ENCODE measurements around the gene CPVL.

CPVL gene

GRCh38 chr7:29146888-29147609 lies 712 bp upstream of the CPVL start:
- DNase-seq (ENCODE audit: low read depth) = peak; percentile 6
- no peak for TF ChIP-seq CTCF (conservative IDR thresholded peaks at IDR 0.05; ENCODE audit: control insufficient read depth, insufficient read depth, low read depth, low read length)
- no peak overlapping the region for H3K4me3 ChIP-seq (ENCODE audit: control insufficient read depth, low read depth, low read length)

DNA sequence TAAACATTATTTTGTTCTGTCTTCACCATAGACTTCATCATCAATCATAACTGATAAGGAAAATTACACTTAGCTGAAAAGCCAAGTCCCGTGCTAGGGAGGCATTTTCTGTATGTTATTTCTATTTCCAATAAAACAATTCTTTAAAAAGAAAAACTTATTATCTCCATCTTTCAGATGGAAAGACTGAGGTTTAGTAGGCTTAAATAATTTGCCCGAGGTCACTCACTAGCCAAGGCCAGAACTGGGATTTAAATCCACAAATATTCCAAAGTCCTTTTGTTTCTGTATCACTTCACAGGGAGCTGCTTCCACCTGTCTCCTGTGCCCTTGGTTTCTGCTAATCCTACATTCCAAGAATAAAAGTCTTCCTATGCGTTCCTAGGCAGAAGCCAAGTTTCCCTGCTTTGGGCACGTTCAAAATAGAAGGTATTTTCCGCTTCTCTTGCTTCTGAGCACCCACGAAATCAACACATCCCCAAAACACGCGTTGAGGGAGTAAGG lies 732 bp downstream of the CPVL start:
- TF ChIP-seq CTCF (conservative IDR thresholded peaks at IDR 0.05; ENCODE audit: control insufficient read depth, insufficient read depth, low read depth, low read length) = no peak
- no peak overlapping the region for H3K4me3 ChIP-seq (ENCODE audit: control insufficient read depth, low read depth, low read length)
- no peak for DNase-seq (ENCODE audit: low read depth)

GRCh38 chr7:29143751-29144150 lies 2.6 kb downstream of the CPVL start:
- no peak for DNase-seq (ENCODE audit: low read depth)
- H3K4me3 ChIP-seq (ENCODE audit: control insufficient read depth, low read depth, low read length) = no peak overlapping the region
- no peak for TF ChIP-seq CTCF (conservative IDR thresholded peaks at IDR 0.05; ENCODE audit: control insufficient read depth, insufficient read depth, low read depth, low read length)

- no peak for TF ChIP-seq CTCF (conservative IDR thresholded peaks at IDR 0.05; ENCODE audit: control insufficient read depth, insufficient read depth, low read depth, low read length)
- DNase-seq (ENCODE audit: low read depth) = no peak
- H3K4me3 ChIP-seq (ENCODE audit: control insufficient read depth, low read depth, low read length) = no peak overlapping the region
Observed at GRCh38 chr7:29142021-29142727, 4.2 kb downstream of the CPVL start.

DNA sequence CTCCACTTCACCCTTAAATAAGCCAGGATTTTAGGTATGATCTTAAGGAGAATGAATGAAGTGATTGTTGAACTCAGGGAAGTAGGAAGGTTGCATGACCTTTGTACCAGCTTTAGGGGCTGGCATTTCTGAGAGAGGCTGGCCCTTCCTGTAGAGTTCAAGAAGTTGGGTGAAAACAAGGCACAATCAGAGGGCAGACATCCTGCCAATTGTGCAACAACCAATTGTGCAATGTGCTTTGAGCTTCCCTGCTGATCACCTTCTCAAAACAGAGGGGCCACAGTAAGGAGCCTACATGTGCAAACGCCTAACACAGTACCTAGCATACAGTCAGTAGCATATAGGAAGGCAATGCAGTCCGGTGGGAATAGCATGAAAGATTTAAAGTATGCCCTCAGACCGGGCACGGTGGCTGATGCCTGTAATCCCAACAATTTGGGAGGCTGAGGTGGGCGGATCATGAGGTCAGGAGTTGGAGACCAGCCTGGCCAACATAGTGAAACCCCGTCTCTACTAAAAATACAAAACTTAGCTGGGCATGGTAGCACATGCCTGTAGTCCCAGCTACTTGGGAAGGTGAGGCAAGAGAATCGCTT lies 5.4 kb downstream of the CPVL start:
- H3K4me3 ChIP-seq (ENCODE audit: control insufficient read depth, low read depth, low read length) = no peak overlapping the region
- DNase-seq (ENCODE audit: low read depth) = peak; percentile 10
- TF ChIP-seq CTCF (conservative IDR thresholded peaks at IDR 0.05; ENCODE audit: control insufficient read depth, insufficient read depth, low read depth, low read length) = no peak

- TF ChIP-seq CTCF (conservative IDR thresholded peaks at IDR 0.05; ENCODE audit: control insufficient read depth, insufficient read depth, low read depth, low read length) = no peak
- H3K4me3 ChIP-seq (ENCODE audit: control insufficient read depth, low read depth, low read length) = no peak overlapping the region
- DNase-seq (ENCODE audit: low read depth) = peak; percentile 19
Observed at GRCh38 chr7:29139796-29140195, 6.5 kb downstream of the CPVL start.
